Panc1 (cell line): Measurements from ENCODE around the gene CADPS2. TPM values are rescaled to one million over a fixed set of nuclear protein-coding genes. Genes with fewer than 3 reads are reported as not detected.

ENCODE experiments used
- ATAC-seq: fragments of 200-7000 bp; cut with Tn5 transposase; 2 replicates; pipeline ENCODE4 v1.9.1; 2020; ENCODE audit warnings: mild to moderate bottlenecking, moderate library complexity
- BruUV-seq: library from RNA; stranded (reverse); fragments of 400-500 nt; replicated peaks from 2 replicates; lab custom pipeline; 2021; lab: Mats Ljungman, UMichigan
- CTCF ChIA-PET: fragments of 300-600 bp; sonication (Branson Sonifier 250); formaldehyde crosslinking; loops from one replicate; lab custom pipeline; 2022; ENCODE audit warnings: antibody characterized with exemption; lab: Charles Lee
- POLR2A ChIA-PET: fragments of 300-600 bp; sonication (Branson Sonifier 250); formaldehyde crosslinking; loops from one replicate; lab custom pipeline; 2022; ENCODE audit warnings: antibody characterized with exemption; lab: Charles Lee
- DNase-seq: peaks from one replicate; pipeline ENCODE4 v3.0.0-alpha.2; 2010; ENCODE audit warnings: low read depth, low spot score
- H3K27ac ChIP-seq: 2 replicates; pipeline ENCODE4 v1.5.1; 2011; ENCODE audit warnings: mild to moderate bottlenecking, low read length, inconsistent platforms
- H3K27me3 ChIP-seq: fragments of 200-500 bp; sonication (Bioruptor generic); 2 replicates; pipeline ENCODE4 v1.6.0; 2014; ENCODE audit warnings: low read length, inconsistent platforms; ENCODE audit not compliant: control insufficient read depth, insufficient read depth
- H3K36me3 ChIP-seq: fragments of 200-500 bp; sonication (Bioruptor generic); 2 replicates; pipeline ENCODE4 v1.5.1; 2014; ENCODE audit warnings: inconsistent platforms, mild to moderate bottlenecking, low read length, moderate library complexity; ENCODE audit not compliant: control insufficient read depth, insufficient read depth
- H3K4me1 ChIP-seq: 2 replicates; pipeline ENCODE4 v1.5.1; 2011; ENCODE audit warnings: inconsistent platforms, mild to moderate bottlenecking, low read length, moderate library complexity; ENCODE audit not compliant: control insufficient read depth, insufficient read depth
- H3K4me3 ChIP-seq, 2 experiments: 2 replicates each; pipeline ENCODE4 v1.5.1; 2011 to 2012; ENCODE audit warnings: low read depth in 2 of 2, low read length in 2 of 2, mild to moderate bottlenecking in 2 of 2, inconsistent platforms in 1 of 2, moderate library complexity in 1 of 2
- H3K9me3 ChIP-seq: fragments of 200-500 bp; sonication (Bioruptor generic); 2 replicates; pipeline ENCODE4 v1.5.1; 2014; ENCODE audit warnings: low read depth, mild to moderate bottlenecking, inconsistent platforms, low read length, moderate library complexity; ENCODE audit not compliant: control insufficient read depth, insufficient read depth
- CTCF ChIP-seq: fragments of 450-650 bp; IDR thresholded peaks from 2 replicates; pipeline ENCODE4 v1.5.1; 2017; ENCODE audit warnings: mild to moderate bottlenecking
- POLR2AphosphoS5 ChIP-seq: IDR thresholded peaks from 2 replicates; pipeline ENCODE4 v1.6.1; 2012; ENCODE audit warnings: mild to moderate bottlenecking, low read depth, low read length, moderate library complexity
- REST ChIP-seq, 2 experiments: IDR thresholded peaks; 2 replicates each; pipeline ENCODE4 v1.6.1; 2011 to 2012; ENCODE audit warnings: low read depth in 2 of 2, control low read depth in 1 of 2, low read length in 1 of 2, mild to moderate bottlenecking in 1 of 2, moderate library complexity in 1 of 2; ENCODE audit not compliant: insufficient read depth in 1 of 2
- SIN3A ChIP-seq: IDR thresholded peaks from 2 replicates; pipeline ENCODE4 v1.6.1; 2012; ENCODE audit warnings: low read depth, mild to moderate bottlenecking, low read length, moderate library complexity, borderline replicate concordance; ENCODE audit not compliant: insufficient read depth
- TCF7L2 ChIP-seq: IDR thresholded peaks from 2 replicates; pipeline ENCODE4 v1.6.1; 2011; ENCODE audit warnings: mild to moderate bottlenecking, low read depth, low read length, inconsistent platforms
- in situ Hi-C: cut with HindIII; loops from 2 replicates; pipeline ENCODE4 v1.10.0; 2016; ENCODE audit warnings: low sequenced_read_pairs, low pct_unique_long_range_greater_than_20kb
- intact Hi-C: fragments of 100-400 bp; cut with micrococcal nuclease; formaldehyde crosslinking; loops from one replicate; pipeline ENCODE4 v1.10.0; 2022; ENCODE audit not compliant: unreplicated experiment
- total RNA-seq: library from RNA; stranded (reverse); gene quantifications from one replicate; pipeline ENCODE4 v1.2.1, GENCODE V29; 2021; ENCODE audit not compliant: unreplicated experiment

The CADPS2 gene
- total RNA-seq, 1 experiment from 2014 or later = 1.6 TPM

GRCh38 chr7:122492007-122492406, 394.3 kb downstream of the CADPS2 start:
- DNase-seq (no peak), ATAC-seq (no peak)
- BruUV-seq = no TSS peak
- intact Hi-C loops = no loop called here
- POLR2A ChIA-PET = no interaction called here
- in situ Hi-C loops = no loop called here
- Histone ChIP-seq H3K4me1 (no peaks in the 10 kb centered on the region), H3K27ac (no peak overlapping the region), H3K9me3 (no peaks in the 10 kb centered on the region), H3K4me3 (no peak overlapping the region), H3K36me3 (no peaks in the 10 kb centered on the region), H3K27me3 (no peaks in the 10 kb centered on the region)
- CTCF ChIA-PET = no interaction called here
- TF ChIP-seq POLR2AphosphoS5 (no peak), REST (IDR thresholded peaks at IDR 0.05; ENCODE audit: insufficient read depth in 1 of 2, low read depth in 2 of 2, low read length in 1 of 2) (no peak), TCF7L2 (no peak), SIN3A (no peak), CTCF (no peak)

DNA sequence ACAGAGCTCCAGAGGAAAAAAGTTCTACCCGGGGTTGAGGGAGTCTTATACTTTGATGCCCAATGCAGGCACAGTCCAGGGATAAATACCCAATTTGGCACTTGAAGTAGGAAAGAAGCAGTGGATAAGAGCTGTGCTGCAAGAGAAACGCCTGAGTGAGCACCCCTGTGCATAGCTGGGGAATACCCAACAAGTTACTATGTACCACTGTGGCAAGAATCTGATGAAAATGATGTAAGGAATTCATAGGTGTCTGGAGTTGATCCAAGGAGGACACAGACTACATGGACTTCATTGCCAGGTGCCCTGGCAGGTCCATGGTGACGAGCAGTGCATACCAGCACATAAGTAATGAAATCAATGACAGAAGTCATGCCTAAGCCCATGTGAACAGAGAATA, 398.0 kb downstream of the CADPS2 start:
- DNase-seq (no peak), ATAC-seq (no peak)
- Histone ChIP-seq H3K27me3 (no peaks in the 10 kb centered on the region), H3K4me1 (no peaks in the 10 kb centered on the region), H3K36me3 (no peaks in the 10 kb centered on the region), H3K9me3 (no peaks in the 10 kb centered on the region), H3K27ac (no peak overlapping the region), H3K4me3 (no peak overlapping the region)
- ChIA-PET CTCF (no interaction called here), POLR2A (no interaction called here)
- in situ Hi-C loops (no loop called here), intact Hi-C loops (no loop called here)
- no TSS peak for BruUV-seq
- no peak for TF ChIP-seq CTCF
- TF ChIP-seq REST (IDR thresholded peaks at IDR 0.05; ENCODE audit: insufficient read depth in 1 of 2, low read depth in 2 of 2, low read length in 1 of 2) = no peak
- TF ChIP-seq POLR2AphosphoS5 = no peak
